NCI-H1417 (cell line): Measurements from ENCODE around the gene FAM90A1.
A peak's percentile ranks its signal among the peaks of the same experiment; 100 is the strongest.
"Not testable (repeated sequence)": the region's sequence is repeated elsewhere in the genome, so short reads cannot be mapped to it uniquely, and the experiment has no call there.

Source experiments
- DNase-seq, 3 experiments: peaks; one replicate each; lab custom pipeline; 2025; lab: John Stamatoyannopoulos, UW

Gene FAM90A1

GRCh38 chr12:8226992-8227731, at the start of gene FAM90A1:
TSS of gene FAM90A1 (minus strand) at chr12:8227618. CDS start at chr12:8224832, 2,786 bp downstream.
- DNase-seq = peak in 1 of 3 experiments; percentile 17

GRCh38 chr12:8276397-8276796, 49.0 kb upstream of the FAM90A1 start:
- not testable (repeated sequence) for DNase-seq

- not testable (repeated sequence) for DNase-seq
Measured at GRCh38 chr12:8266706-8267105, 39.3 kb upstream of the FAM90A1 start.

GRCh38 chr12:8264236-8264635, 36.8 kb upstream of the FAM90A1 start:
- not testable (repeated sequence) for DNase-seq

GRCh38 chr12:8261111-8261554, 33.7 kb upstream of the FAM90A1 start:
- DNase-seq = peak; percentile 42 to 74 (median 62)

GRCh38 chr12:8256356-8256755, 28.9 kb upstream of the FAM90A1 start:
- DNase-seq = not testable (repeated sequence)

GRCh38 chr12:8254705-8255104, 27.3 kb upstream of the FAM90A1 start:
- not testable (repeated sequence) for DNase-seq

GRCh38 chr12:8252056-8252818, 24.8 kb upstream of the FAM90A1 start:
- not testable (repeated sequence) for DNase-seq

GRCh38 chr12:8251616-8252015, 24.2 kb upstream of the FAM90A1 start:
- not testable (repeated sequence) for DNase-seq

- DNase-seq = not testable (repeated sequence)
Measured at GRCh38 chr12:8246941-8247535, 19.6 kb upstream of the FAM90A1 start.

- peak in 1 of 3 experiments; percentile 88 for DNase-seq
Measured at GRCh38 chr12:8243682-8244161, 16.3 kb upstream of the FAM90A1 start.

GRCh38 chr12:8242880-8243681, 15.7 kb upstream of the FAM90A1 start:
- DNase-seq = peak; percentile 88 to 98 (median 98)

- not testable (repeated sequence) for DNase-seq
Measured at GRCh38 chr12:8242622-8242879, 15.1 kb upstream of the FAM90A1 start.

- DNase-seq = peak in 2 of 3 experiments; percentile 67 to 76
Measured at GRCh38 chr12:8241917-8242621, 14.7 kb upstream of the FAM90A1 start.

GRCh38 chr12:8240340-8241114, 13.1 kb upstream of the FAM90A1 start:
- DNase-seq = not testable (repeated sequence)

- DNase-seq = not testable (repeated sequence)
Measured at GRCh38 chr12:8237031-8237430, 9.6 kb upstream of the FAM90A1 start.

- DNase-seq = not testable (repeated sequence)
Measured at GRCh38 chr12:8235316-8236157, 8.1 kb upstream of the FAM90A1 start.

- DNase-seq = not testable (repeated sequence)
Measured at GRCh38 chr12:8234746-8235145, 7.3 kb upstream of the FAM90A1 start.

- not testable (repeated sequence) for DNase-seq
Measured at GRCh38 chr12:8233935-8234495, 6.6 kb upstream of the FAM90A1 start.
